EH (cell line): ENCODE measurements around the gene GPER1.
"Not testable (repeated sequence)": the region's sequence is repeated elsewhere in the genome, so short reads cannot be mapped to it uniquely, and the experiment has no call there.

Experiments
- DNase-seq: peaks from one replicate; pipeline ENCODE4 v3.0.0-alpha.2; 2015; ENCODE audit warnings: low read depth

The GPER1 gene

GRCh38 chr7:1103789-1104515 lies 16.0 kb downstream of the GPER1 start:
- DNase-seq = no peak

- no peak for DNase-seq
These were observed 16.7 kb downstream of the GPER1 start for GRCh38 chr7:1104516-1105179.

DNA sequence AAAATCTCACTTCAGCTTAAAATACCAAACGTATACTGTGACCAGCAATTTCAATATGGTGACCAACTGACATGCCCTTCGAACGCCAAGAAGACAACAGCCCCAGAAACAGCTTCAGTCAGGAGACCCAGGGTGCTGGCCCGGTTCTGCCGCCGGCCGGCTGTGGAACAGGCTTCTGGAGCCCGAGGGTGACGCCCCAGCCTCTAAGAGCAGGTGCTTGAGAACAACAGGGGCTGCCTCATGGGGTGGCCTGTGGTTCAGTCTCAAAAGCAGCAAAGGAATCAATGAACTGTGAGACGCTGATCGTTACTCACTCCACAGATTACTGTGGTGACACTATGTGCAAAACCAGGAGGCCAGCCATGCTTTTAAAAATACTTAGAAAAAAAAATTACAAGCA lies 17.3 kb downstream of the GPER1 start:
- no peak for DNase-seq

DNA sequence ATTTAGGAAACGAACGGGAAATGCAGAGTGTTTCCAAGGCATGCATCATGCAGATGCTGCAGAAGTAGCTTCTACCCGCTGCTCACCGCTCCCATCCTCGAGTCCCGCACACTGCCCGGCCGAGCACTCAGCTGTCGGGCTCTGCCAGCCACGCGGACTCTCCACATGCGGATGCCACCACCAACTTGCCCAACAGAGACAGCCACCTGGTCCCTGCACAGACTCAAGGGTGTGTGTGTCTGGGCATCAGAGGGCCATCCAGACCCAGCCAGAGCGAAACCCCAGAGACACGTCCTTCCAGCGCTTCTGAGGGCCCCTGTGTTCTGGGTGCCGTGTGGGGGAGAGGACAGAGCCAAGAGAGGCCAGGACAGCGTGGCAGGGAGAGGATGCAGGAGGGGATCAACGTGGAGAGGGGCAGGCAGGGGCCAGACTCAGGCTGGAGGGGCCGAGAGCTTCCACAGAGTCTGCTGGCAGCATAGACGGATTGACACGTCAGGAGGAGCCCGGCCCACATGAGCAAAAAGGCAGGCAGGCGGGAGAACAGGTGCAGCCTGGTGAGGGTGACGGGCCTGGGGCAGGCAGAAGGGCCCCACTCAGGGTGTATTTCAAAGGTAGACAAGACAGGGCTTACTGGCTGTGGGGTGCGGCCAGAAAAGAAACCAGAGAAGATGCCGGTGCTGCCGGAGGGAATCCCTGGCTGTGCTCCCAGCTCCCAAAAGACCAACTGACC lies 18.3 kb downstream of the GPER1 start:
- no peak for DNase-seq

GRCh38 chr7:1106793-1107421 lies 19.0 kb downstream of the GPER1 start:
- no peak for DNase-seq

GRCh38 chr7:1108264-1108920 lies 20.5 kb downstream of the GPER1 start:
- no peak for DNase-seq

DNA sequence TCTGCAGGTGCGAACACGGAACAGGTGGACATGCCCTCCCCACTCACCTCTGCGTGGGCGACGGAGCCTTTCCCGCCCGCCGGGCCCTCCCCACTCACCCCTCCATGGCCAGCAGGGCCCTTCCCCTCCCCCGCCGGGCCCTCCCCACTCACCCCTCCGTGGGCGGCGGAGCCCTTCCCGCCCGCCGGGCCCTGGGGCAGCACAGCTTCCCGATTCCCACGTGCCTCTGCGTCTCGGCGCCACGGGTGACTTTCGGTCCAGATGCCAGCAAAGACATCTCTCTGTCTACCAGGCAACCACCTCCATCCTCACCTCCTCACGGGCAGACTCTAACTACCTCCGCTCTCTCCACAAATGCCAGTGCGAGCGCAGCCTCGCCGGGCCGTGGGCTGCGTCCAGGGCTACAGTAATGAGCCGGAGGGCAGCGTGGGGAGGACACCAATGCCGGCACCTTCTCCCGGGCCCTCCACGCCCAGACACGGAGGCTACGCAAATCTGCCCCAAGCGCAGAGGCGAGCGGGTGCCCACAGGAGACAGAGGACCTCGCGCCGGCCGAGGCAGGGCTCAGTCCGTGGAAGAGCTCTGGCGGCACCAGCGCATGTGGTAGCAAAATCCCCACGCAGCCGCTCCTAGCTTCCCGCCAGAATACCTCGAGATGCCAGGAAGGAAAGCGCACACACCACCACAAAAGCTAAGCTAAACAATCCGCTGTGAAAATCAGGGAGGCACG lies 21.8 kb downstream of the GPER1 start:
- DNase-seq = no peak

DNA sequence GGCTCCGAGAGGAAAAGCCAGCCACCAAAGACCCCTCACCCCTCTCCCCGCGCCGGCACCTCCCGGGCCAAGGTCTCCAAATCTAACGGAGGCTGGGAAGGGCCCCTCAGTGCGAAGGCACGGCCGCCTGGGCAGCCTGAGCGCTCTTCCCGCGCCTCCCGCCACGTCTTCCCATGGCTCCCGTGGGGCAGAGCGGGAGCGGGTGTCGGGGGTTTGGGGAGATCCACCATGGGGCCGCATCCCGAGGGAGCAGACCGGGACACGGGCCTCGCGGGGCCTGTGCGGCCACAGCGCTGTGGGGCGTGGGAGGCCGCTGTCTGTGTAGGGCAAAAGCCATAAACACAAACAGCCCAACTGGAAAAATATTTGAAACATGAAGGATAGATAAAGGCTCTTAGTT lies 22.4 kb downstream of the GPER1 start:
- no peak for DNase-seq

DNA sequence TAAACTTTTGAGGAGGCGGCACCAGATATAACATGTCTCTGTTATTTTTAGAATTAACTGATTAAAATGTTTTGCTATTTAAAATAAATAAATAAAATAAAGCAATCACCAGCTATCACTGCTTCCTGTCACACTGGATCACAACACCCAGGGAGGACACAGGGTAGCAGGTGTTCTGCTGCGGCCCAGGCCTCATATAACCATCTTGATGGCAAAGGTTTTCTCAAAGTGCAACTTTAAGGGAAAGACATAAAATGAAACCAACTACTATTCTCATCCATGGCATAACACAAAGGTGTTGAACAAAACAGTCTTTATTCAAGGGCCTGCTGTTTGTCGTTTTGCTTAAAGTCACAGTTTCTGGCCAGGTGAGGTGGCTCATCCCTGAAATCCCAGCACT lies 23.2 kb downstream of the GPER1 start:
- no peak for DNase-seq

- DNase-seq = no peak
These were observed 24.2 kb downstream of the GPER1 start for GRCh38 chr7:1112109-1112508.

DNA sequence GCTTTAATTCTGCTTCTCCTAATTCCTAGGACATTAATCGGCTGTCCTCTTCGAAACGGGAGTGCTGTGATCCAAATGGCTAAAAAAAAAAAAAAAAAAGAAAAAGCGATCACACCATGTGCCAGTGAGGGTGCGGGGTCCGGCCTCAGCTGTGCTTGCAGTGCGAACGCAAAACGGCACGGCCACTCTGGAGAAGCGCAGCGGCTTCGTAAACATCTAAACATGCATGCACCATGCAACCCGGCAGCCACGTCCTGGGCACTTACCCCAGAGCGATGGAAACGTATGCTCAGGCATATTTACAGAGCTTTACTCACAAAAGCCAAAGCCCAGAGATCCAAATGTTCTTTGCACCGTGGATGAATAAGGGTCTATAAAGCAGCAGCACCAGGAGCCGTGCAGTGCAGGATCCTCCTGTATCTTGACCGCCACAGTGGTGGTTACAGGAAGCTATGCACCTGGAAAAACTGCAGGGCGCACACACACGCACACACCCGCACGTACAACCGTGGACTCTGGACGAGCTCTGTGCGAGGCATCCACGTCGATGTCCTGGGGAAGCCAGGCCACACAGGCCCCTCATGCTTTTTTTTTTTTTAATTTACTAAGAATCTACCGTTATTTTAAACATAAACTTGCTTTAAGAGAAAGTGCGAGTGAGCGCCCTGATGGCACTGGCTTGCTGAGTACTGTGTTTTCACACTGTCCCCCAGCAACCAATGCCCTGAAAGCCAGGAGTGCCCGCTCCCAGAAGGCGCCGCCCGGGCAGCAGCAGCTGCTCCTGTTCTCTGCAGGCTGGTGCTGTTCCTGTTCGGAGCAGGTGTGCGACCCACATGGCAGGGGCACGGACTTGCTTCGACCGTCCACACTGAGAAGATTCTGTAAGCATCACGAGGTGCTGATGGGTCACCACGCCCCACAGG lies 25.0 kb downstream of the GPER1 start:
- DNase-seq = no peak

DNA sequence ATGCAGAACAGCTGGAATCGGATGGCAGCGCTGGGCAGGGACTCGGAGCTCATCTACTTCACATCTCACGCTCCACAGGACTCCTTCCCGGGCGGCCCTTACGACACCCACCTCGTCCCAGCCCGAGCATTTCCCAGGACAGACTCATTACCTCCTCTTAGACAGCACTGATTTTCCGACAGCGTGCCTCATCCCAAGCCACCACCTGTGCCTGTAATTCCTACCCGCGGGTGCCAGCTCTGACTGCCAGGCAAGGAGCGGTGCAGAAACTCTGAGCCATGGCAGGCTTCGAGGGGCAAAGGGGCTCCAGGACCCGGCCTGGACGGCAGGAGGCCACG lies 25.6 kb downstream of the GPER1 start:
- DNase-seq = no peak

GRCh38 chr7:1114088-1114487 lies 26.2 kb downstream of the GPER1 start:
- no peak for DNase-seq

GRCh38 chr7:1114505-1114904 lies 26.6 kb downstream of the GPER1 start:
- no peak for DNase-seq

GRCh38 chr7:1115171-1116045 lies 27.5 kb downstream of the GPER1 start:
- not testable (repeated sequence) for DNase-seq

- DNase-seq = not testable (repeated sequence)
These were observed 28.6 kb downstream of the GPER1 start for GRCh38 chr7:1116383-1117008.

GRCh38 chr7:1117321-1117928 lies 29.5 kb downstream of the GPER1 start:
- no peak for DNase-seq

GRCh38 chr7:1119201-1119600 lies 31.3 kb downstream of the GPER1 start:
- DNase-seq = no peak

DNA sequence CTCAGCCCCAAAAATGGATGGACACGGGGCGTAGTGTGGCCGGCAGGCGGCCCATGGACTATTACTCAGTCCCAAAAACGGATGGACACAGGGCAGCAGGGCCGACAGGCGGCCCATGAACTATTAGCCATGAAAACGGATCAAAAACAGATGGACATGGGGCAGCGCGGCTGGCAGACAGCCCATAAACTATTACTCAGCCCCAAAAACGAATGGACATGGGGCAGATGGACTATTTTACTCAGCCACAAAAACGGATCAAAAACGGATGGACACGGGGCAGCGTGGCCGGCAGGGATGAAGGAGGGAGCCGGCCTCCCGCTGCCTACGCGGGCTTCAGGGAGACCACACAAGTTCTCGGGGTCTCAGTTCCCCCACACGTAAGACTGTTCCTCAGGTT lies 32.9 kb downstream of the GPER1 start:
- DNase-seq = no peak
